Thyroid gland (tissue), 4 donors: Measurements from ENCODE around the gene CTNNA2. TPM values are rescaled to one million over a fixed set of nuclear protein-coding genes. Genes with fewer than 3 reads are reported as not detected.

Experiments used
- DNase-seq, 2 donors: peaks; one replicate each; pipeline ENCODE4 v3.0.0-alpha.2; 2019
- H3K27ac ChIP-seq, 3 donors: fragments of 200-600 bp; sonication (generic); 1 replicate in 2 of 3; 2 replicates in 1 of 3; pipeline ENCODE4 v1.5.1; 2016 to 2019; ENCODE audit warnings: mild to moderate bottlenecking in 1 of 3, moderate library complexity in 1 of 3
- H3K27me3 ChIP-seq: fragments of 200-600 bp; sonication (generic); one replicate; pipeline ENCODE4 v1.5.1; 2019
- H3K36me3 ChIP-seq, 2 donors: fragments of 200-600 bp; sonication (generic); one replicate each; pipeline ENCODE4 v1.5.1; 2016 to 2019
- H3K4me1 ChIP-seq, 2 donors: fragments of 200-600 bp; sonication (generic); one replicate each; pipeline ENCODE4 v1.5.1; 2017 to 2019
- H3K4me3 ChIP-seq, 3 donors: fragments of 200-600 bp; sonication (generic); replicated peaks in 1 of 3; 1 replicate in 2 of 3; 2 replicates in 1 of 3; pipeline ENCODE4 v1.5.1; 2016; ENCODE audit warnings: mild to moderate bottlenecking in 1 of 3
- H3K9me3 ChIP-seq: fragments of 200-600 bp; sonication (generic); one replicate; pipeline ENCODE4 v1.5.1; 2017
- POLR2A ChIP-seq, 2 donors: fragments of 450-650 bp; IDR thresholded peaks; one replicate each; pipeline ENCODE4 v1.6.1; 2017; ENCODE audit warnings: antibody characterized with exemption in 2 of 2, mild to moderate bottlenecking in 2 of 2, moderate library complexity in 1 of 2
- WGBS, 2 donors: methylation state at CpG; one replicate each; pipeline ENCODE4 v1.1.5; 2017; 5-methylcytosine and 5-hydroxymethylcytosine counted together
- intact Hi-C: fragments of 100-400 bp; cut with DNase I; formaldehyde crosslinking; loops from one replicate; pipeline ENCODE4 v1.15.1; 2023
- total RNA-seq, 4 donors: library from RNA; depleted of rRNA; stranded (reverse); fragments of >200 nt; gene quantifications; one replicate each; pipeline ENCODE4 v1.2.3, GENCODE V29; 2016
- TF ChIP-seq, protein P1 (sequence below), 6 experiments: fragments of 200-600 bp in 3 of 6; fragments of 450-650 bp in 3 of 6; sonication (generic) in 3 of 6; IDR thresholded peaks; one replicate each; pipeline ENCODE4 v1.5.1; 2016 to 2019; ENCODE audit warnings: antibody characterized with exemption in 6 of 6, mild to moderate bottlenecking in 2 of 6, inconsistent platforms in 1 of 6, moderate library complexity in 1 of 6

CTNNA2 gene
- total RNA-seq, 4 donors from 2014 or later, result 0.13 to 0.44 (median 0.22) TPM; not detected in 1

DNA sequence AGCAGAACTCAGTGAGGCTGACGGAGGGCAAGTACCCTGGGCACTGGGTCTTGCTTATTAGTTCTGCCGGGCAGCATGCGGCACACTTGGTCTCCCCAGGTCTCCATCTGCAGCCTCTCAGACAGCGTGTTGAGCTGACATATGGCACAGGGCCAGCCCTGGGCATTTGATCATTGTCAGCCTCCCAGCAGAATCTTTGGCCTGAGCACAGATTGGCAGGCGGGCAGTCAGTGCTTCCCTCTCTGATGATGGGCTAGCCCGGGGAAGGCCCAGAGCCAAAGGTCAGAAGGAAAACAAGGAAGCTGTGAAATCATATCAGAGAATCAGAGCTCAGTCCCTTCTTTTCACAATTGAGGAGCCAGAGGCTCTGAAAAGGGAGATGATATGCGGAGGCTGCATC, 941.8 kb downstream of the CTNNA2 start:
- Histone ChIP-seq H3K27me3 (no peaks in the 10 kb centered on the region), H3K9me3 (no peaks in the 10 kb centered on the region), H3K27ac (no peak overlapping the region), H3K4me1 (peaks cover 15 to 21% of the 10 kb centered on the region in 2 donors), H3K4me3 (no peak overlapping the region), H3K36me3 (no peaks in the 10 kb centered on the region)
- peak in 1 of 2 donors; percentile 2 for DNase-seq
- intact Hi-C loops, result no loop called here
- no peak for TF ChIP-seq POLR2A (IDR thresholded peaks at IDR 0.05)
- TF ChIP-seq, protein P1, sequence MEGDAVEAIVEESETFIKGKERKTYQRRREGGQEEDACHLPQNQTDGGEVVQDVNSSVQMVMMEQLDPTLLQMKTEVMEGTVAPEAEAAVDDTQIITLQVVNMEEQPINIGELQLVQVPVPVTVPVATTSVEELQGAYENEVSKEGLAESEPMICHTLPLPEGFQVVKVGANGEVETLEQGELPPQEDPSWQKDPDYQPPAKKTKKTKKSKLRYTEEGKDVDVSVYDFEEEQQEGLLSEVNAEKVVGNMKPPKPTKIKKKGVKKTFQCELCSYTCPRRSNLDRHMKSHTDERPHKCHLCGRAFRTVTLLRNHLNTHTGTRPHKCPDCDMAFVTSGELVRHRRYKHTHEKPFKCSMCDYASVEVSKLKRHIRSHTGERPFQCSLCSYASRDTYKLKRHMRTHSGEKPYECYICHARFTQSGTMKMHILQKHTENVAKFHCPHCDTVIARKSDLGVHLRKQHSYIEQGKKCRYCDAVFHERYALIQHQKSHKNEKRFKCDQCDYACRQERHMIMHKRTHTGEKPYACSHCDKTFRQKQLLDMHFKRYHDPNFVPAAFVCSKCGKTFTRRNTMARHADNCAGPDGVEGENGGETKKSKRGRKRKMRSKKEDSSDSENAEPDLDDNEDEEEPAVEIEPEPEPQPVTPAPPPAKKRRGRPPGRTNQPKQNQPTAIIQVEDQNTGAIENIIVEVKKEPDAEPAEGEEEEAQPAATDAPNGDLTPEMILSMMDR (IDR thresholded peaks at IDR 0.05), result no peak
- WGBS, 2 donors, result 85 to 90% methylated on average over 6 to 7 of the region's 7 CpGs

DNA sequence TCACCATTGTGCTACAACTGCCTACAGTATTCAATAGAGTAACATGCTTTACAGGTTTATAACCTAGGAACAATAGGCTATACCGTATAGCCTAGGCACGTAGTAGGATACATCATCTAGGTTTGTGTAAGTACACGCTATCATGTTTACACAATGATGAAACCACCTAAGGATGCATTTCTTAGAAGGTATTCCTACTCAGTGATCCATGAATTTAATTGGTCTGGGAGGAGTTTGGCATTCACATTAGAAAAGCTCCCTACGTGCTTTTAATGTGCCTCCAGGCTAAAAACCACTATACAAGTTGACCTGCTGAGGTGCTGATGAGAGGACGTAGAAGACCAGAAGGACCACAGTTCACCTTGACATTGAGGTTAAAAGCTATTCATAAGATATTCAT, 946.2 kb downstream of the CTNNA2 start:
- TF ChIP-seq, protein P1 (IDR thresholded peaks at IDR 0.05), result no peak
- no peak for TF ChIP-seq POLR2A (IDR thresholded peaks at IDR 0.05)
- Histone ChIP-seq H3K4me1 (peaks cover 18 to 23% of the 10 kb centered on the region in 2 donors), H3K27ac (no peak overlapping the region), H3K9me3 (no peaks in the 10 kb centered on the region), H3K4me3 (no peak overlapping the region), H3K36me3 (no peaks in the 10 kb centered on the region), H3K27me3 (no peaks in the 10 kb centered on the region)
- intact Hi-C loops, result no loop called here
- WGBS, 2 donors, result 64 to 69% methylated on average over 5 of the region's 5 CpGs
- no peak for DNase-seq

DNA sequence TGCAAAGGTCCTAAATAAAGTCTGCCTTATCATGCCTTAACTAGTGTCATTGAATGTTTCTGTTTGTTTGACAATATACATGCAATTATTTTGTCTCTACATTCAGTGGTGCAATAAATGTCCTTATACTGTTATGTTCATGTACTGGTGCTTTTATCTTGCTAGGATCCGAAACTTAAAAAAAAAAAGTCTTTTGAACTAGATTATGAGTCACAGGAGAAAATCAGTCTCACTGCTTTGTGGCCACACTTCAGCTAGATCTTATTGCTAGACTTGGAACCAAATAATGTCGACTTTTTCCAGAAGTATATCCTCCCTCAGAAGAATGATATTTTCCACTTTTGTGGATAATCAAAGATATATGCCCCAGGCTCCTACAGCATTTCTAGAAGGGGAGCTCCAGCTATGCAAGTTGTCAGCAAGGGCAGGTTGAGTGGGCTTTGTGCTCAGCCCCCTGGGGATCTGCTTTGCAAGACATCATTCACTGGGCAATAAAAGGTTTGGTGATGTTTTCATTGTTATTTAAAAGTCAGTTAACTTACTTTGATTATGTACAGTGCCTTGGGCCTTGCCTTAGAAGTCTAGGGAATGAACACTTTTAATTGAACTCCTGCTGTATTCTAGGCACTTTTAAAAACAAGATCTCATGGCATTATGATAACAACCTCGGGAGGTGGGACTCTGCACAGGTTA, 948.8 kb downstream of the CTNNA2 start:
- Histone ChIP-seq H3K36me3 (no peaks in the 10 kb centered on the region), H3K4me1 (peaks cover 12 to 18% of the 10 kb centered on the region in 2 donors), H3K27me3 (no peaks in the 10 kb centered on the region), H3K27ac (no peak overlapping the region), H3K9me3 (no peaks in the 10 kb centered on the region), H3K4me3 (no peak overlapping the region)
- TF ChIP-seq, protein P1 (IDR thresholded peaks at IDR 0.05), result no peak
- no peak for TF ChIP-seq POLR2A (IDR thresholded peaks at IDR 0.05)
- intact Hi-C loops, result no loop called here
- no peak for DNase-seq
- 68 to 77% methylated on average over 3 of the region's 3 CpGs for WGBS, 2 donors

DNA sequence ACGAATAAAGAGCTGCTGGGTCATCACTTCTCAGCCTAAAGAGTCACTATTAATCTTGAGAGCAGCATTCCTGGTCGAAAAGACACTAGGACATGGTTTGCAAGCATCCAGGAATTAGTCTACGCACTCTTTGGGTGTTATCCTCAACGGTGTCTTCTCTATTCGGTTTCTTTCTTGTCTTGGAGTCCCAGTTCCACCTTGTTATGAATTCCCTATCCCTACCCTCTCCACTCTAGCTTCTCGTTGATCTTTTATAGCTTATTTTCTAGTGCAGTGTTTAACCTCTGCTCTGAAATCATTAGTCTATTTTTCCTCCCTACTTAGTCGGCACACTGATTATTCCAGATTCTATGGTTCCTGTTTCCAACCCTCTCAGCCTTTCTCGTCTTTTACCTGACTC, 949.8 kb downstream of the CTNNA2 start:
- TF ChIP-seq, protein P1 (IDR thresholded peaks at IDR 0.05), result no peak
- TF ChIP-seq POLR2A (IDR thresholded peaks at IDR 0.05), result no peak
- no peak overlapping the region for H3K27ac ChIP-seq
- no peak overlapping the region for H3K4me3 ChIP-seq
- DNase-seq, result no peak
- peaks cover 12 to 18% of the 10 kb centered on the region in 2 donors for H3K4me1 ChIP-seq
- H3K9me3 ChIP-seq, result no peaks in the 10 kb centered on the region
- no peaks in the 10 kb centered on the region for H3K27me3 ChIP-seq
- no peaks in the 10 kb centered on the region for H3K36me3 ChIP-seq
- intact Hi-C loops, result no loop called here
- WGBS, 2 donors, result 86 to 87% methylated on average over 8 of the region's 8 CpGs

DNA sequence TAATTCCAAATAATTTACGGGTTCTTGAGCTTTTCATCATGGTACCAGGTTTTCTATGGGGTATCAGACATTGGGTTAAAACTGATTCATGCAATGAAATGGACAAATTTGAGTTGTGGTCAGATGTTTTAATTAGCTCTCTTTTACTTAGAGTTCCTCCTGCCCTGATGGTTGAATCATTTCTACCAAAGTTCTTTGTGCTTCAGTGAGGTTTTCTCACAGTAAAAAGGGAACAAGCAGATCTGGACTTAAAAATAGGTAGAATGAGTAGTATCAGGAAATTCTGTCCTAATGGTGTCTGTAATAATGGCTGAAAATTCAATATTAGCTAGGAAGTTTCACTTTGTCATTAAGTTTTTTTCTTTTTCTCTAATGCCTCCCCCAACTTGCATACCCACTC, 951.4 kb downstream of the CTNNA2 start:
- no peak for DNase-seq
- intact Hi-C loops, result no loop called here
- WGBS, 2 donors, result 96 to 97% methylated on average over 1 of the region's 1 CpG
- TF ChIP-seq POLR2A (IDR thresholded peaks at IDR 0.05), result no peak
- TF ChIP-seq, protein P1 (IDR thresholded peaks at IDR 0.05), result no peak
- Histone ChIP-seq H3K27me3 (no peaks in the 10 kb centered on the region), H3K9me3 (no peaks in the 10 kb centered on the region), H3K27ac (no peak overlapping the region), H3K36me3 (no peaks in the 10 kb centered on the region), H3K4me3 (no peak overlapping the region), H3K4me1 (peaks cover 5 to 7% of the 10 kb centered on the region in 2 donors)
